GM21447 (cell line): ENCODE results near the gene ARSK.
A peak's percentile ranks its signal among the peaks of the same experiment; 100 is the strongest.
"Not testable (repeated sequence)": the region's sequence is repeated elsewhere in the genome, so short reads cannot be mapped to it uniquely, and the experiment has no call there.

Experiments
- ATAC-seq: cut with Tn5 transposase; IDR thresholded peaks from one replicate; pipeline ENCODE4 v1.9.1; 2021; ENCODE audit not compliant: unreplicated experiment

The ARSK gene

DNA sequence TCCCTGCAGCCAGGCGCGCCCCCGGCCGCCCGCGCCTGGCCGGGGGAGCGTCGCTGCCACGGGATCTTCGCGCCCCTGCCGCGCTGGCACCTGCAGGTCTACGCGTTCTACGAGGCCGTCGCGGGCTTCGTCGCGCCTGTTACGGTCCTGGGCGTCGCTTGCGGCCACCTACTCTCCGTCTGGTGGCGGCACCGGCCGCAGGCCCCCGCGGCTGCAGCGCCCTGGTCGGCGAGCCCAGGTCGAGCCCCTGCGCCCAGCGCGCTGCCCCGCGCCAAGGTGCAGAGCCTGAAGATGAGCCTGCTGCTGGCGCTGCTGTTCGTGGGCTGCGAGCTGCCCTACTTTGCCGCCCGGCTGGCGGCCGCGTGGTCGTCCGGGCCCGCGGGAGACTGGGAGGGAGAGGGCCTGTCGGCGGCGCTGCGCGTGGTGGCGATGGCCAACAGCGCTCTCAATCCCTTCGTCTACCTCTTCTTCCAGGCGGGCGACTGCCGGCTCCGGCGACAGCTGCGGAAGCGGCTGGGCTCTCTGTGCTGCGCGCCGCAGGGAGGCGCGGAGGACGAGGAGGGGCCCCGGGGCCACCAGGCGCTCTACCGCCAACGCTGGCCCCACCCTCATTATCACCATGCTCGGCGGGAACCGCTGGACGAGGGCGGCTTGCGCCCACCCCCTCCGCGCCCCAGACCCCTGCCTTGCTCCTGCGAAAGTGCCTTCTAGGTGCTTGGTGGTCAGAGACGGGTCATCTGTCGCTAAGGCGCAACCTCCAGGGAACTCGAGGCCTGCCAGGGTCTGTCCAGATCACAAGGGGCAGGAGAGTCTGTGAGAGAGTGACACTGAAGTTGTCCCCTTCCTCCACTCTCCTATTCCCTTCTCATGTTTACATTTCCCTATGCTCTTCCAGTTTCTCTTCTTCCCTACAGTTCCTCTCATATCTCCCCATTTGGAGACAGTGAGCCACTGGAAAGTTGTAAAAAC is 66.3 kb downstream of the ARSK start:
- ATAC-seq, result peak; percentile 39

DNA sequence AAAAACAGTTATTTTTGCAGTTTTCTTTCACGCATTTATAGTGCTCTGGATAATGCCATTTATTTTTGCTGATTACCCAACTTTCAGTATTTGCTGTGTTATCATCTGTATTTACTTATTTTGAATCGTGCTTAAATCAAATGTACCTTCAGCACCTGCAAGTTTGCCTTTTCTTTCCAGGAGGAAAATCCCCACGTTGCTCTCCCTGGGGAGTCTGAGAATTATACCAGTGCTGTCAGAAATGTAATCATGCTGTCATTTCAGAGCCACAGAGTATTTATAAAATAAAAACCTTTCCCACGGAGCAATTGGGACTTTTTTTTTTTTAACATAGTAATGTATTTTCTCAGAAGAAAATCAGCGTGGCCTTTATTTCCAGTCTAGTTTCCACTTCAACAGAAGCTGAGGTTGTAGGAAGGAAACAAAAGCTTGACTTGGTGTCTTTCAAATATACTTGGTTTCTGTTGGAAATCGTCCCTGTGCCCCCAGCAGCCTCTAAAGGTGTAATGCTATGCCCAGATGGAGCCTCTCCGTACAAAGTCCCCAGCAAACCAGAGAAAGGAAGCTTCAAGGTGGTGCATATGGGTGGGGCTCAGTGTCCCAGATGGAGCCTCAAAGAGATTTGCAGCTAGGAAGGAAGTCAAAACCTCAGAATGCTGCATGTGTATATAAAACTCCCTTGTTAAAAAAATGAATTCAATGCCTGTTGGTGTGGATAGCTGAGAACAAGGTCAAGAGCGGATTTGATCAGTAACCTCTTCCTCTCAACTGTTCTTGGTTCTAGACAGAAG is 67.1 kb downstream of the ARSK start:
- no peak for ATAC-seq

- ATAC-seq, result no peak
Observed at GRCh38 chr5:95623706-95624105, 68.8 kb downstream of the ARSK start.

GRCh38 chr5:95624368-95624767 is 69.5 kb downstream of the ARSK start:
- no peak for ATAC-seq

- no peak for ATAC-seq
Observed at GRCh38 chr5:95626701-95627100, 71.8 kb downstream of the ARSK start.

- no peak for ATAC-seq
Observed at GRCh38 chr5:95627971-95628810, 73.3 kb downstream of the ARSK start.

DNA sequence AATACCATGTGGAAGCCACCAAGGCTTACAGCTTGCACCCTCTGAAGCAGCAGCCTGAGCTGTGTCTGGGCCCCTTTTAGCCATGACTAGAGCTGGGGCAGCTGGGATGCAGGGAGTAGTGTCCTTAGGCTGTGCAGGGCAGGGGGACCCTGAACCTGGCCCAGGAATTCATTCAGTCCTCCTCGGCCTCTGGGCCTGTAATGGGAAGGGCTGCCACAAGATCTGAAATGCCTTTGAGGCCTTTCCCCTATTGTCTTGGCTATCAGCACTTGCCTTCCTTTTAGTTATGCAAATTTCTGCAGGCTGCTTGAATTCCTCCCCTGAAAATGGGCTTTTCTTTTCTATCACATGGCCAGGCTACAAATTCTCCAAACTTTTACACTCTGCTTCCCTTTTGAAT is 74.0 kb downstream of the ARSK start:
- no peak for ATAC-seq

GRCh38 chr5:95630394-95630917 is 75.6 kb downstream of the ARSK start:
- ATAC-seq, result no peak

DNA sequence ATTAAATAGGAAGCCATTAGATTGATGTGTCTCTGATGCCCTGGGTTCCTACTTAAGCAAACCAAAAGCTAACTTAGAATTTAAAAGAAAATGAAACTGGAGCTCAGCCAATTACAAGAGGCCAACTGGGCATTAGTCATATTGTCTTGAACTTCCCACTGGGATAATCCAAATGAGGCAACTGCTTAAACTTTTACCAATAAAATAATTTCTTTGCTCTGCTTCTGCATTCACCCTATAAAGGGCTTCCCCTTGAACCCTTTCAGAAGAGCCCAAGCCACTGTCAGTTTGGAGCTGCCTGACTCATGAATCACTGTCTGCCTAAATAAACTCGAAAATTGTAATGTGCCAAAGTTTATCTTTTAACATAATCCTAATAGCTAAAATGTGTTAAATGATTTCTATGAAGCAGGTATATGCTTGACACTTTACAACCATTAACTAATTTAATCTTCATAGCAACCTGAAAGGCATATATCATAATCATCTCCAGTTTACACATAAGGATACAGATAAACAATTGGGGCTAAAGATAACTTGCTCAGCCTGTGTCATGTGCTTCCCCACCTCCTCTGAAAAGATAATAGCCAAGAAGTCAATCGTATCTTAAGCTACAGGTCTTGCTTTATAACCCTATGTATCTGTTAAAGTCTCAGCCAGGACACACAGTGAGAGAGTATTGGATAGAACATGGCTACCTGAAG is 76.5 kb downstream of the ARSK start:
- no peak for ATAC-seq

DNA sequence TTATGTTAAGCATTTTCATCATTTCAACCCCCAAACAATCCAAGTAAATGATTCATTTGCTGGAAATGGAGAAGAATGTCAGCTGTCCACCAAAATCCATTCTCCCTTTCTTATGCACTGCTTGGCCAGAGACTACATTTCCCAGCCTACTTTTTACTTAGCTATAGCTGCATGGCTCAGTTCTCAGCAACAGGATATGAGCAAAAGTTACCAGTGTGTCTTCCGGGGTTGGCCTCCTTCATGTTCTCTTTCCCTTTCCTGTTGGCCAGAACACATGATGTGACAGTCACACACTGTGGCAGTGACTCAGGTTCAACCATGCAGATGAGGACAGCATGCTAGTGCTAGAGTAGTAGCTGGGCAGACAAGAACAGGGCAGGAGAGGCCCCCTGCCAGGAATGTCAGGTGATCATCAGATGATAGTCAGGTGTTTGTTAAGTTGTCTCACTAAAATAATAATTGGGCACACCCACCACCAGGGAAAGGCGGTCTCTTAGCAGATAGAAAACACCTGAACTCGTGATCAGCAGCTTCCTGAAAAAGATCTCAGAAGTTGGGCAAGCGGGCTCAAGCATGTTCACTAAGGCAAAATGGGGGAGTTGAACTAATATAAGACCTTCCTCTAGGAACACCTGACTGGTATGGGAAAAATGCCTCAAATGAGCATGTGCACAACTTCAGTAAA is 77.2 kb downstream of the ARSK start:
- peak; percentile 92 for ATAC-seq

GRCh38 chr5:95632942-95633341 is 78.0 kb downstream of the ARSK start:
- ATAC-seq, result not testable (repeated sequence)

GRCh38 chr5:95633671-95634070 is 78.8 kb downstream of the ARSK start:
- no peak for ATAC-seq

- no peak for ATAC-seq
Observed at GRCh38 chr5:95634081-95634480, 79.2 kb downstream of the ARSK start.

DNA sequence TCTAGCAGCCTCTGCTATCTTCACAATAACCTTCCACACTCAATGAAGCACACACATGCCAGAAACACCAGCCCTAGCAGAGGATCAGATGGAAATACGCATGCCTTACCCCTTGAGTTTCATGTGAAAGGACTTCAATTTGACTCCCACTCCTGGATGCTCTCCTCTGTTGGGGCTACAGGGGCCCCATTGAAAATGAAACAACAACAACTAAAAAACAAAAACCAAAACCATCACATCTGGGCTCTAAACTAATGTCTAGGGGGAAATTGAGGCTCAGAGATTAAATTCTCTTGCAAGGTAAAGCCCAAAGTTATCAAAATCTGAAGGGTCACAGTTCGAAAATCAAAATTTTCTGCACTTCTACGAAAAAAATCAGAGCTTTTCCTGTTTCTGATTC is 83.7 kb downstream of the ARSK start:
- no peak for ATAC-seq

- ATAC-seq, result no peak
Observed at GRCh38 chr5:95641741-95642220, 86.9 kb downstream of the ARSK start.

DNA sequence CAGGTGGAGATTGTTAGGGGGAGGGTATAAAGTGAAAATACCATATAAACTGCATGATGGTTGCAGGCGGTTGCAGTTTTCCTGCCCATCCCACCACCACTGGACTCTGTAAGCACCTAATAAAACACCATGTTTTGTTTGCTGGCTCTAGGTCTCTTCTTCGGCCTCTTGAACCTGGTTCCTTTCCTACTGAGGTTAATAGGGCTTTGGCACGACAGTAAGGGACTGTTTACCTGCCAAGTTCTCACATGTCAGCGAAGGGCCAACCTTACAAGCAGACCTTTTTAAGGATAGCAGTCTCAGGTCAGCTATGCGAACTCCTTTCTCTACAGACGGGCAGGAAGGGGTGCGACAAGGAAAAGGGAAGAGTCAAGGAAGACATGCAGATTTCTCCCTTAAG is 88.3 kb downstream of the ARSK start:
- ATAC-seq, result no peak

DNA sequence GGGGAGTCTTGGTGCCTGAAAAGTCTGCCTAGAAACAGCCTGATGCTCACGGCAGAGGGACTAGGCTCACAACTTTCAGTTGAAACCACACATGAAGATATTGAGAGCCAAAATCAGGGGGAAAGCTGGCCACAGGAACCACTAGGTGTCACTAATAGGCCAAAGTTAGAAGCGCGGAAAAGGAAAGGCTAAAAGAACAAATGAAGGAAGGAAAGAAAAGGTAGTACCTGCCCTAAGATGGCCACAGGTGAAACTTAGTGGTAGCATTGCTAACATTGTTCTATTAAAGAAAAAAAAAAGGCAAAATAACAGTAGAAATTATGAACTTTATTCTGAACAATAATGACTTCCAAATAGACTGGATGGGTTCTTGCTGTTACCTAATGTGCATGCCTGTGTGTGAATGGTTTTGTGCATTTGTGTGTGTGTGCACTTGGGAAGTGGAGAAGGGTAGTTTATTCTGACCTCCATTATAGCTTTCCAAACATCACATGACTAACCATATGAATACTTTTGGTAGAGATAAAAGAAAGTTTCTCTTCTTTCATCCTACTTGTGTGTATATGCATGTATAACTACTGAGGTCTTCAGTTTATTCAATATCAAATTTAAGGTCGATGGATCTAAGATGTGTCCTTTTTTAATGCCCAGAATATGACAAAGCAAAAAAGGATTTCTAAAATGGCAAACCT is 89.6 kb downstream of the ARSK start:
- peak; percentile 42 for ATAC-seq

DNA sequence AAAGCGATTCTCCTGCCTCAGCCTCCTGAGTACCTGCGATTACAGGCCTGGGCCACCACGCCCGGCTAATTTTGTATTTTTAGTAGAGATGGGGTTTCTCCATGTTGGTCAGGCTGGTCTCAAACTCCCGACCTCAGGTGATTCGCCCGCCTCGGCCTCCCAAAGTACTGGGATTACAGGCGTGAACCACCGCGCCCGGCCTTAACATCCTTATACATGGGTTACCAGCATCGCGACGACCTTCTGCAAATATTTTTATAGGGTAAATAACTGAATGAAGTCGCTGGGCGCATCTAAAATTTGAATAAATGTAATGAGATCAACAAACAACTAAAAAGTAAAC is 91.3 kb downstream of the ARSK start:
- not testable (repeated sequence) for ATAC-seq
